RCC 7860 (cell line): Measurements from ENCODE around the gene NLN.
"Not testable (repeated sequence)": the region's sequence is repeated elsewhere in the genome, so short reads cannot be mapped to it uniquely, and the experiment has no call there.

ENCODE experiments used
- DNase-seq: peaks from one replicate; pipeline ENCODE4 v3.0.0-alpha.2; 2015; ENCODE audit warnings: low spot score
- FAIRE-seq: peaks from 2 replicates; lab custom pipeline; 2012; peaks lifted over from hg19 to GRCh38; lab: Jason Lieb, UNC

The NLN gene

GRCh38 chr5:65721720-65722574 lies at the start of gene NLN, which contains the start of gene SGTB:
NLN (plus strand) TSS chr5:65722205; CDS start chr5:65722374, 169 bp downstream.
SGTB (minus strand) TSS chr5:65722109; CDS start chr5:65720807, 1,302 bp downstream.
- DNase-seq (peak; percentile 34), FAIRE-seq (no peak)

- FAIRE-seq (no peak), DNase-seq (no peak)
Observed at GRCh38 chr5:65672796-65673195, 49.2 kb upstream of the NLN start.

GRCh38 chr5:65674749-65675148 lies 47.3 kb upstream of the NLN start:
- DNase-seq (no peak), FAIRE-seq (no peak)

- FAIRE-seq, DNase-seq: not testable (repeated sequence)
Observed at GRCh38 chr5:65676056-65676455, 45.9 kb upstream of the NLN start.

- no peak for FAIRE-seq
Observed at GRCh38 chr5:65682148-65682547, 39.9 kb upstream of the NLN start.

GRCh38 chr5:65693121-65693520 lies 28.9 kb upstream of the NLN start:
- no peak for DNase-seq
- no peak for FAIRE-seq

More at GRCh38 chr5:65682148-65682547, 39.9 kb upstream of the NLN start:
- DNase-seq = no peak

GRCh38 chr5:65695162-65695755 lies 26.7 kb upstream of the NLN start:
- DNase-seq (no peak), FAIRE-seq (no peak)

- no peak for FAIRE-seq
- no peak for DNase-seq
Observed at GRCh38 chr5:65695896-65696295, 26.1 kb upstream of the NLN start.

GRCh38 chr5:65696892-65697291 lies 25.1 kb upstream of the NLN start:
- no peak for FAIRE-seq
- DNase-seq = no peak

GRCh38 chr5:65699338-65699737 lies 22.7 kb upstream of the NLN start:
- no peak for FAIRE-seq
- no peak for DNase-seq

- FAIRE-seq (no peak), DNase-seq (no peak)
Observed at GRCh38 chr5:65702036-65702435, 20.0 kb upstream of the NLN start.

GRCh38 chr5:65704621-65705239 lies 17.3 kb upstream of the NLN start:
- no peak for DNase-seq
- FAIRE-seq = no peak

- DNase-seq (no peak), FAIRE-seq (no peak)
Observed at GRCh38 chr5:65707663-65708062, 14.3 kb upstream of the NLN start.

- DNase-seq (no peak), FAIRE-seq (no peak)
Observed at GRCh38 chr5:65708145-65708544, 13.9 kb upstream of the NLN start.

GRCh38 chr5:65718576-65719310 lies 3.3 kb upstream of the NLN start:
- no peak for DNase-seq
- FAIRE-seq = no peak

GRCh38 chr5:65721050-65721719 lies 820 bp upstream of the NLN start:
- no peak for FAIRE-seq
- DNase-seq = peak; percentile 26

GRCh38 chr5:65722575-65723403 lies 784 bp downstream of the NLN start:
- FAIRE-seq = no peak
- no peak for DNase-seq

GRCh38 chr5:65727491-65728156 lies 5.6 kb downstream of the NLN start:
- DNase-seq = no peak
- no peak for FAIRE-seq

- FAIRE-seq (no peak), DNase-seq (no peak)
Observed at GRCh38 chr5:65728218-65728617, 6.2 kb downstream of the NLN start.
